Cardiac muscle cell (in vitro differentiated cells and primary cell): ENCODE measurements around the gene C4B. TPM values are rescaled to one million over a fixed set of nuclear protein-coding genes. Genes with fewer than 3 reads are reported as not detected.
"Not testable (repeated sequence)": the region's sequence is repeated elsewhere in the genome, so short reads cannot be mapped to it uniquely, and the experiment has no call there.

Experiments used
- DNase-seq, 2 donors: peaks; one replicate each; pipeline versions ENCODE4 v3.0.0 to v3.0.0-alpha.2; 2010 to 2017; ENCODE audit warnings: low read depth in 1 of 2, low spot score in 1 of 2
- H3K27ac ChIP-seq: fragments of 200-600 bp; sonication (generic); 2 replicates; pipeline ENCODE4 v1.5.1; 2016
- H3K27me3 ChIP-seq: fragments of 200-600 bp; sonication (generic); 2 replicates; pipeline ENCODE4 v1.6.0; 2016; ENCODE audit warnings: control low read depth
- H3K36me3 ChIP-seq: fragments of 200-600 bp; sonication (generic); 2 replicates; pipeline ENCODE4 v1.5.1; 2016; ENCODE audit warnings: control low read depth
- H3K4me1 ChIP-seq: fragments of 200-600 bp; sonication (generic); 2 replicates; pipeline ENCODE4 v1.8.1; 2017; ENCODE audit warnings: low read depth, mild to moderate bottlenecking, mixed run types
- H3K4me3 ChIP-seq: fragments of 200-600 bp; sonication (generic); 2 replicates; pipeline ENCODE4 v1.5.1; 2016; ENCODE audit warnings: mild to moderate bottlenecking
- H3K9me3 ChIP-seq: fragments of 200-600 bp; sonication (generic); 2 replicates; pipeline ENCODE4 v1.5.1; 2017; ENCODE audit warnings: low read depth, mild to moderate bottlenecking, control low read depth
- polyA plus RNA-seq: library from polyadenylated mRNA; unstranded; fragments of >200 nt; fragmentation: Nextera tagmentation; extraction: Ambion mirVana; gene quantifications from 2 replicates; pipeline ENCODE4 v1.2.1, GENCODE V29; 2016
- total RNA-seq: library from RNA; depleted of rRNA; stranded (reverse); fragments of >200 nt; gene quantifications from 2 replicates; pipeline ENCODE4 v1.2.3, GENCODE V29; 2016

Gene C4B
- total and polyA plus RNA-seq, 2 experiments from 2014 or later: 2.7 to 4.1 TPM

DNA sequence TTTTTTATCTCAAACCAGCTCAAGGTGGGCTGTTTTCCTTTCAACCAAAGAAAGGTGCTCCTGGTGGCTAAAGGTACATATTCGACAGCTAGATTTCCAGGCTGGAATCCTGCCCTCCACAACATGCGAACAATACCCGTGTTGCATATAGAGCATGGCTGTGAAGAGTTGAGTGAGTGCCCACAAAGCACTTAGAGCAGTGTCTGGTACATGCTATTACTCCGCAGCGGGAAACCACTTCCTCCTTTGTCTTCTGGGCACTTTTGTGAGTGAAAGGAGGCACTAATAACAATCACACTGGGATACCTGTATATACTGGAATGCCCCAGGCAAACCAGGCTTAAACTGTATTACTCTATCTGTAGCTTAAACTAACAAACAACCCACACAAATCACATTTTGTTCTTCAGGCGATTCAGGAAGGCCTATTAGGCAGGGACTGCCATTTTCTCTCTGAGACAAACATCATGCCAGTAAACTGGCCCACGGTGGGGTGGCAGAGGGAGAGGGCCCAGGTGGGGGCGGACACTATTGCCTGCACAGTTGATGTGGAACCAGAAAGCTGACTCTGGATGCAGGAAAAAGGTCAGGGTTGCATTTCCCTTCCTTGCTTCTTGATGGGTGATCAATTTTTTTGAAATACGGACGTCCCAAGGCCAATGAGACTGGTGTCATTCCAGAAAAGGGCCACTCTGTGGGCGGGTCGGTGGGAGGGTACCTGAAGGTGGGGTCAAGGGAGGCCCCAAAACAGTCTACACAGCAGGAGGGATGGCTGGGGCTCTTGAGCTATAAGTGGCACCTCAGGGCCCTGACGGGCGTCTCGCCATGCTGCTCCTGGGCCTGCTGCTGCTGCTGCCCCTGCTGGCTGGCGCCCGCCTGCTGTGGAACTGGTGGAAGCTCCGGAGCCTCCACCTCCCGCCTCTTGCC, 23.3 kb downstream of the C4B start, which contains the start of gene CYP21A2:
Gene CYP21A2 (plus strand): TSS at position 818 of the 927 bp plus-strand sequence. CDS start 8 bp downstream, at position 826.
- not testable (repeated sequence) for H3K4me3 ChIP-seq, H3K9me3 ChIP-seq, H3K4me1 ChIP-seq, DNase-seq, H3K36me3 ChIP-seq, H3K27me3 ChIP-seq, H3K27ac ChIP-seq

DNA sequence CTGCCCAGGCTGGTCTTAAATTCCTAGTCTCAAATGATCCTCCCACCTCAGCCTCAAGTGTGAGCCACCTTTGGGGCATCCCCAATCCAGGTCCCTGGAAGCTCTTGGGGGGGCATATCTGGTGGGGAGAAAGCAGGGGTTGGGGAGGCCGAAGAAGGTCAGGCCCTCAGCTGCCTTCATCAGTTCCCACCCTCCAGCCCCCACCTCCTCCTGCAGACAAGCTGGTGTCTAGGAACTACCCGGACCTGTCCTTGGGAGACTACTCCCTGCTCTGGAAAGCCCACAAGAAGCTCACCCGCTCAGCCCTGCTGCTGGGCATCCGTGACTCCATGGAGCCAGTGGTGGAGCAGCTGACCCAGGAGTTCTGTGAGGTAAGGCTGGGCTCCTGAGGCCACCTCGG, 24.3 kb downstream of the C4B start:
- H3K27me3 ChIP-seq, H3K4me3 ChIP-seq, H3K27ac ChIP-seq, H3K9me3 ChIP-seq, H3K36me3 ChIP-seq, H3K4me1 ChIP-seq, DNase-seq: not testable (repeated sequence)

DNA sequence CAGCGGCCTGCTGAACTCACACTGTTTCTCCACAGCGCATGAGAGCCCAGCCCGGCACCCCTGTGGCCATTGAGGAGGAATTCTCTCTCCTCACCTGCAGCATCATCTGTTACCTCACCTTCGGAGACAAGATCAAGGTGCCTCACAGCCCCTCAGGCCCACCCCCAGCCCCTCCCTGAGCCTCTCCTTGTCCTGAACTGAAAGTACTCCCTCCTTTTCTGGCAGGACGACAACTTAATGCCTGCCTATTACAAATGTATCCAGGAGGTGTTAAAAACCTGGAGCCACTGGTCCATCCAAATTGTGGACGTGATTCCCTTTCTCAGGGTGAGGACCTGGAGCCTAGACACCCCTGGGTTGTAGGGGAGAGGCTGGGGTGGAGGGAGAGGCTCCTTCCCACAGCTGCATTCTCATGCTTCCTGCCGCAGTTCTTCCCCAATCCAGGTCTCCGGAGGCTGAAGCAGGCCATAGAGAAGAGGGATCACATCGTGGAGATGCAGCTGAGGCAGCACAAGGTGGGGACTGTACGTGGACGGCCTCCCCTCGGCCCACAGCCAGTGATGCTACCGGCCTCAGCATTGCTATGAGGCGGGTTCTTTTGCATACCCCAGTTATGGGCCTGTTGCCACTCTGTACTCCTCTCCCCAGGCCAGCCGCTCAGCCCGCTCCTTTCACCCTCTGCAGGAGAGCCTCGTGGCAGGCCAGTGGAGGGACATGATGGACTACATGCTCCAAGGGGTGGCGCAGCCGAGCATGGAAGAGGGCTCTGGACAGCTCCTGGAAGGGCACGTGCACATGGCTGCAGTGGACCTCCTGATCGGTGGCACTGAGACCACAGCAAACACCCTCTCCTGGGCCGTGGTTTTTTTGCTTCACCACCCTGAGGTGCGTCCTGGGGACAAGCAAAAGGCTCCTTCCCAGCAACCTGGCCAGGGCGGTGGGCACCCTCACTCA, 25.0 kb downstream of the C4B start:
- not testable (repeated sequence) for H3K9me3 ChIP-seq, H3K4me3 ChIP-seq, H3K36me3 ChIP-seq, DNase-seq, H3K4me1 ChIP-seq, H3K27me3 ChIP-seq, H3K27ac ChIP-seq

DNA sequence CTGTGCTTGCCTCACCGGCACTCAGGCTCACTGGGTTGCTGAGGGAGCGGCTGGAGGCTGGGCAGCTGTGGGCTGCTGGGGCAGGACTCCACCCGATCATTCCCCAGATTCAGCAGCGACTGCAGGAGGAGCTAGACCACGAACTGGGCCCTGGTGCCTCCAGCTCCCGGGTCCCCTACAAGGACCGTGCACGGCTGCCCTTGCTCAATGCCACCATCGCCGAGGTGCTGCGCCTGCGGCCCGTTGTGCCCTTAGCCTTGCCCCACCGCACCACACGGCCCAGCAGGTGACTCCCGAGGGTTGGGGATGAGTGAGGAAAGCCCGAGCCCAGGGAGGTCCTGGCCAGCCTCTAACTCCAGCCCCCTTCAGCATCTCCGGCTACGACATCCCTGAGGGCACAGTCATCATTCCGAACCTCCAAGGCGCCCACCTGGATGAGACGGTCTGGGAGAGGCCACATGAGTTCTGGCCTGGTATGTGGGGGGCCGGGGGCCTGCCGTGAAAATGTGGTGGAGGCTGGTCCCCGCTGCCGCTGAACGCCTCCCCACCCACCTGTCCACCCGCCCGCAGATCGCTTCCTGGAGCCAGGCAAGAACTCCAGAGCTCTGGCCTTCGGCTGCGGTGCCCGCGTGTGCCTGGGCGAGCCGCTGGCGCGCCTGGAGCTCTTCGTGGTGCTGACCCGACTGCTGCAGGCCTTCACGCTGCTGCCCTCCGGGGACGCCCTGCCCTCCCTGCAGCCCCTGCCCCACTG, 25.9 kb downstream of the C4B start:
- not testable (repeated sequence) for DNase-seq, H3K27ac ChIP-seq, H3K9me3 ChIP-seq

DNA sequence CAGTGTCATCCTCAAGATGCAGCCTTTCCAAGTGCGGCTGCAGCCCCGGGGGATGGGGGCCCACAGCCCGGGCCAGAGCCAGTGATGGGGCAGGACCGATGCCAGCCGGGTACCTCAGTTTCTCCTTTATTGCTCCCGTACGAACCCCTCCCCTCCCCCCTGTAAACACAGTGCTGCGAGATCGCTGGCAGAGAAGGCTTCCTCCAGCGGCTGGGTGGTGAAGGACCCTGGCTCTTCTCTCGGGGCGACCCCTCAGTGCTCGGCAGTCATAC, 26.4 kb downstream of the C4B start:
- H3K4me1 ChIP-seq: not testable (repeated sequence)

More for the DNA sequence above, 25.9 kb downstream of the C4B start:
- not testable (repeated sequence) for H3K4me3 ChIP-seq, H3K36me3 ChIP-seq, H3K27me3 ChIP-seq, H3K4me1 ChIP-seq

DNA sequence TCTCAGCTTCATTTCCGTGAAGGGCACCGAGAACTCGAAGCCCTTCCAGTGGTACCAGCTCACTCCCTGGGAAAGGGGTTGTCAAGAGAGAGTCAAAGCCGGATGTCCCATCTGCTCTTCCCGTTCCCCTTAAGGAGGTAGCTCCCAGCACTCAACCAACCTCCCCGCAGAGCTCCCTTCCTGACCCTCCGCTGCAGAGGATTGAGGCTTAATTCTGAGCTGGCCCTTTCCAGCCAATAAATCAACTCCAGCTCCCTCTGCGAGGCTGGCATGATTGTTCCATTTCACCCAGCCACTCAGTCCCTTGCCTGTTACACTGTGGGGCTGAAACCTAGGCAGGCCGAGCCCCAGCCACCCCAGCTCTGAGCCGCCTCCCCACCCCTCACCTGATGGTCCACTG, 26.8 kb downstream of the C4B start:
- not testable (repeated sequence) for DNase-seq, H3K4me1 ChIP-seq, H3K27ac ChIP-seq, H3K36me3 ChIP-seq, H3K4me3 ChIP-seq, H3K27me3 ChIP-seq, H3K9me3 ChIP-seq

More for the DNA sequence above, 26.4 kb downstream of the C4B start:
- H3K4me3 ChIP-seq, H3K27ac ChIP-seq, H3K36me3 ChIP-seq, DNase-seq, H3K27me3 ChIP-seq, H3K9me3 ChIP-seq: not testable (repeated sequence)

DNA sequence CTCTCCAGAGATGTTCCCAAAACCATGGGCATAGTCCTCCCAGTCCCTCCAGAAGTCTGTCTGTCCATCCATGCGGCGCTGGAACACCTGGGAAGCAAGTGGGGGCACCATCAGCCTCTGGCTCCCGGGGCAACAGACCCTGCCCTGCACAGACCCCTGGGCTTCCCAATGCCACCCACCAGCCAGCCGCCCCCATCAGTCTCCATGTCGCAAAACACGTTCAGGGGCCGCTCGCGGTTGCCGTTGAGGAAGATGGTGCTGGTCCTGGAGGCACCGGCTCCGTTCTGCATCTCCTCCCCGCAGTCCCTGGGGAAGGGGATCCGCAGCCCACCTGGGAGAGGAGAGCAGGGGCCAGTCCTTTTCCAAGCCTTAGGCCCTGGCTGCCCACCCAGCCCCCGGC, 27.7 kb downstream of the C4B start:
- DNase-seq, H3K27me3 ChIP-seq: not testable (repeated sequence)

DNA sequence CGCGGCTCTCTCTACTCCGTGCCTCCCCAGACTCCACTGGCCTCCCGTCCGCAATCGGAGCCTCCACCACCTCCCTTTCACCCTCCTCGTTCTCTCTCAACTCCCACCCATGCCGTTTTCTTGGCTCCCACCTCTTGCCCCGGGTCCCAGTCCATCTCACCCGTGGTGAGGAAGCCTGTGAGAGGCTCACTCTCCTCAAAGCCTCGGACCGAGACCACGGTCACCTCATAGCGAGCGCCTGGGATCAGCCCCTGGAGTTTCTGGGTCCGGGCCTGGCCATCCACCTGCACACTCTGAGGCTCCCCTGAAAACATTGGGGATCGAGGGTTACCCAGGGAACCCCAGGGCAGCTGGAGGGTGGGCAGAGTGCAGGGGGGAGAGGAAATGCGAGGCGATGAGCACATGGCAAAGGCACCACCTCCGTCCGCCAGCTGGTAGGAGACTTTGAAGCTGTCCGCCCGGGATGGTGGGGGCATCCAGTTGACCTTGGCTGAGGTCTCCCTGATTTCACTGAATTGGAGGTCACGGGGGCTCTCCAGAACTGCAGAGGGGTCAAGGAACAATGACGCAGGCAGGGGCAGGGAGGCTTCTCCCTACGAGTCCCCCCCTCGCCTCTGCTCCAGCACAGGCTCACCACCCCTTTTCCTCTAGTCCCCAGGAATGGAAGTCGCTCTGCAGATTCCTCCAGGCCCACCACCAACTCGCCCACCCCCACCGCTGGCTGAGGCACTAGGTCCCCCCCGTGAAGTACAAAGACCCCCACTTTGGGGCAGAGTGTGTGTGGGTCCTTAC, 29.2 kb downstream of the C4B start:
- H3K27me3 ChIP-seq: not testable (repeated sequence)

More for the DNA sequence above, 27.7 kb downstream of the C4B start:
- H3K4me3 ChIP-seq, H3K9me3 ChIP-seq, H3K36me3 ChIP-seq, H3K4me1 ChIP-seq, H3K27ac ChIP-seq: not testable (repeated sequence)

DNA sequence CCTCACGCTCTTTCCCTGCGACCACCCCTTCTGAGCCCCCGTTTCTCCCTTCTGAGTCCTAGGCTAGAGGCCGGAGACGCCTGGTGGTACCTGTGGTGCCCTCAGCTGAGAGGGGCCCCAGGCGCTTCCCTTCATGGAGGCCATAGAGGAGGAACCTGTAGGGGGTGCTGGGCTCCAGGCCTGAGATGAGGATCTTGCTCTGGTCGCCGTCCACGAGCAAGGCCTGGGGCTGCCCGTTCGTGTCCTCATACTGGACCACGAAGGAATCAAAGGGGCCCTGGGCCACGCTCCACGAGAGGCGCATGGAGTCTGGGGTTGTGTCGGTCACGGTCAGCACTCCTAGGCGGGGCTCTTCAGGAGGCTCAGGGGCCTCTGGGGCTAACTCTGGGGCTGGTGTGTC, 30.3 kb downstream of the C4B start:
- not testable (repeated sequence) for DNase-seq, H3K4me1 ChIP-seq

More for the DNA sequence above, 29.2 kb downstream of the C4B start:
- H3K27ac ChIP-seq, H3K36me3 ChIP-seq, H3K4me3 ChIP-seq, H3K9me3 ChIP-seq, H3K4me1 ChIP-seq, DNase-seq: not testable (repeated sequence)

More for the DNA sequence above, 30.3 kb downstream of the C4B start:
- H3K9me3 ChIP-seq, H3K27ac ChIP-seq, H3K36me3 ChIP-seq, H3K4me3 ChIP-seq, H3K27me3 ChIP-seq: not testable (repeated sequence)
